Progenitor cell of endocrine pancreas (in vitro differentiated cells): ENCODE measurements around the gene GSTM4. TPM values are rescaled to one million over a fixed set of nuclear protein-coding genes. Genes with fewer than 3 reads are reported as not detected.

Experiments
- DNase-seq: peaks from one replicate; pipeline ENCODE4 v3.0.0; 2021; ENCODE audit warnings: low spot score; ENCODE audit not compliant: unreplicated experiment
- H3K27ac Mint-ChIP-seq: 2 replicates; pipeline ENCODE4 v1.8.0; 2021; ENCODE audit warnings: mild to moderate bottlenecking, moderate library complexity, mixed read lengths
- H3K27me3 Mint-ChIP-seq: 2 replicates; pipeline ENCODE4 v1.8.0; 2021; ENCODE audit warnings: mixed read lengths
- H3K36me3 Mint-ChIP-seq: 2 replicates; pipeline ENCODE4 v1.8.0; 2022; ENCODE audit warnings: mixed read lengths; ENCODE audit not compliant: insufficient read depth
- H3K4me1 Mint-ChIP-seq: 2 replicates; pipeline ENCODE4 v1.8.0; 2021; ENCODE audit warnings: low read depth, mixed read lengths
- H3K4me3 Mint-ChIP-seq: 2 replicates; pipeline ENCODE4 v1.8.0; 2021; ENCODE audit warnings: low read depth, mild to moderate bottlenecking, moderate library complexity, mixed read lengths
- H3K9me3 Mint-ChIP-seq: 2 replicates; pipeline ENCODE4 v1.8.0; 2021; ENCODE audit warnings: low read depth, mixed read lengths
- long read RNA-seq: library from polyadenylated mRNA; unstranded; transcript quantifications from one replicate; pipeline ENCODE4 v2.0.0, GENCODE V29; 2020
- total RNA-seq: library from RNA; stranded (reverse); gene quantifications from 2 replicates; pipeline ENCODE4 v1.2.1, GENCODE V29; 2021
- TF ChIP-seq, protein P1 (sequence below): fragments of 200-600 bp; sonication (generic); IDR thresholded peaks from one replicate; pipeline ENCODE4 v1.5.0; 2021; ENCODE audit warnings: antibody characterized with exemption, mild to moderate bottlenecking; ENCODE audit not compliant: unreplicated experiment

Gene GSTM4
- total RNA-seq, result 21.0 and 21.2 TPM in 2 replicates
- long read RNA-seq, transcript GSTM4-201 (8 exons, 1,321 nt), result major isoform, 11 of 32 reads
- long read RNA-seq, transcript GSTM4-204 (8 exons, 1,412 nt), result minor isoform, 10 of 32 reads
- long read RNA-seq, partial matches to known transcripts, result 1 of 32 reads
- long read RNA-seq, other reads (novel, unspliced or antisense), result 10 of 32 reads

DNA sequence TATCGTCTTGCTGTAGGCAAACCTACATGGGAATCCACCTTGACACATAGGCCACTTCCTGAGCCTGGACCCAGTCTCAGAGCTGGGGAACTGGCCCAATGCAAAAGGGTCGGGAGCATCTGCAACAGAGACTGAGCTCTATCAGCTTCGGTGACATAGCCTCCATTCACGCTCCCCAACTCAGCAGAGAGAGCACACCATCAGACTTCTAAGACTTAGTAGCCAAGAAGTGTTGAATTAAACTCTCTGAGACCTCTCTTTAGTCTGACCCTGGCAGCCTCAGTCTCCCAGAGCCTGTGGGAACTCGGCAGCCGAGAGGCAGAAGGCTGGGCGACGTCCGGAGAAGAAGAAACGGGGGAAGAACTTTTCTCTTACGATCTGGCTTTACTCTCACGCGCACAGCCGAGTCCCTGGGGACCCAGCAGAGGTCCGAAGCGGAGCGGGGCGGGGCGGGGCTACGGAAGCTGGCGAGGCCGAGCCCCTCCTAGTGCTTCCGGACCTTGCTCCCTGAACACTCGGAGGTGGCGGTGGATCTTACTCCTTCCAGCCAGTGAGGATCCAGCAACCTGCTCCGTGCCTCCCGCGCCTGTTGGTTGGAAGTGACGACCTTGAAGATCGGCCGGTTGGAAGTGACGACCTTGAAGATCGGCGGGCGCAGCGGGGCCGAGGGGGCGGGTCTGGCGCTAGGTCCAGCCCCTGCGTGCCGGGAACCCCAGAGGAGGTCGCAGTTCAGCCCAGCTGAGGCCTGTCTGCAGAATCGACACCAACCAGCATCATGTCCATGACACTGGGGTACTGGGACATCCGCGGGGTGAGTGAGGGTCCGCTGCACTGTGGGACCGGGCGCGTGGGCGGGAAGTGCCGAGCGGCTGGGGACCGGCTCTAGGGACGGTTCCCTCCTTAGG lies at the start of gene GSTM4:
Gene GSTM4, plus strand, starts transcription at position 485 of the 905 bp plus-strand sequence. Its CDS starts 291 bp downstream, at position 776.
- peaks cover 27% of the 10 kb centered on the region for H3K27me3 Mint-ChIP-seq
- DNase-seq, result peak; percentile 64
- peak within 1 kb of the TSS; percentile 94 for H3K27ac Mint-ChIP-seq
- peaks cover 20% of the 10 kb centered on the region for H3K4me1 Mint-ChIP-seq
- TF ChIP-seq, protein P1, sequence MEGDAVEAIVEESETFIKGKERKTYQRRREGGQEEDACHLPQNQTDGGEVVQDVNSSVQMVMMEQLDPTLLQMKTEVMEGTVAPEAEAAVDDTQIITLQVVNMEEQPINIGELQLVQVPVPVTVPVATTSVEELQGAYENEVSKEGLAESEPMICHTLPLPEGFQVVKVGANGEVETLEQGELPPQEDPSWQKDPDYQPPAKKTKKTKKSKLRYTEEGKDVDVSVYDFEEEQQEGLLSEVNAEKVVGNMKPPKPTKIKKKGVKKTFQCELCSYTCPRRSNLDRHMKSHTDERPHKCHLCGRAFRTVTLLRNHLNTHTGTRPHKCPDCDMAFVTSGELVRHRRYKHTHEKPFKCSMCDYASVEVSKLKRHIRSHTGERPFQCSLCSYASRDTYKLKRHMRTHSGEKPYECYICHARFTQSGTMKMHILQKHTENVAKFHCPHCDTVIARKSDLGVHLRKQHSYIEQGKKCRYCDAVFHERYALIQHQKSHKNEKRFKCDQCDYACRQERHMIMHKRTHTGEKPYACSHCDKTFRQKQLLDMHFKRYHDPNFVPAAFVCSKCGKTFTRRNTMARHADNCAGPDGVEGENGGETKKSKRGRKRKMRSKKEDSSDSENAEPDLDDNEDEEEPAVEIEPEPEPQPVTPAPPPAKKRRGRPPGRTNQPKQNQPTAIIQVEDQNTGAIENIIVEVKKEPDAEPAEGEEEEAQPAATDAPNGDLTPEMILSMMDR, result no peak
- H3K9me3 Mint-ChIP-seq, result no peaks in the 10 kb centered on the region
- H3K4me3 Mint-ChIP-seq, result peak within 1 kb of the TSS; percentile 85
- H3K36me3 Mint-ChIP-seq, result peaks cover 10% of the 10 kb centered on the region

DNA sequence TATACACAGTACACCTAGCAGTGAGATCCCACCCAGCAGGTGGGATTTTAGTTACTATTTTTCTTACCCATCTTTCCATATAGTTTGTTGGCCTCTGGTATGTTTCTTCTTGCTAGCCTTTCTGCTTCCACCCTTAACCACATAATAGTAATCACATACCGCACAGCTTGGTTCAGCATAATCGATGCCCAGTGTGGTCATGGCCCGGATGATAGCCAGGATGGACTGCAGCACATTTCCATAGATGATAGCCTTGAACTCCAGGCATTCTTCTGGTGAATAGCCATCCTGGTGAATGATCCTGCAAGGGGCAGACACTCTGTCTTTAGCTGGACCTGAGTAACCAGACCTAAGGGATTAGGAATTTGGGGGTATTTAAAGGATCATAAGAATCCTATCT lies 46.0 kb upstream of the GSTM4 start:
- no peak for DNase-seq
- Mint-ChIP-seq H3K27ac (no peak overlapping the region), H3K27me3 (no peaks in the 10 kb centered on the region), H3K4me3 (no peak overlapping the region), H3K4me1 (peaks cover 6% of the 10 kb centered on the region), H3K36me3 (no peaks in the 10 kb centered on the region), H3K9me3 (no peaks in the 10 kb centered on the region)
- TF ChIP-seq, protein P1, result no peak

DNA sequence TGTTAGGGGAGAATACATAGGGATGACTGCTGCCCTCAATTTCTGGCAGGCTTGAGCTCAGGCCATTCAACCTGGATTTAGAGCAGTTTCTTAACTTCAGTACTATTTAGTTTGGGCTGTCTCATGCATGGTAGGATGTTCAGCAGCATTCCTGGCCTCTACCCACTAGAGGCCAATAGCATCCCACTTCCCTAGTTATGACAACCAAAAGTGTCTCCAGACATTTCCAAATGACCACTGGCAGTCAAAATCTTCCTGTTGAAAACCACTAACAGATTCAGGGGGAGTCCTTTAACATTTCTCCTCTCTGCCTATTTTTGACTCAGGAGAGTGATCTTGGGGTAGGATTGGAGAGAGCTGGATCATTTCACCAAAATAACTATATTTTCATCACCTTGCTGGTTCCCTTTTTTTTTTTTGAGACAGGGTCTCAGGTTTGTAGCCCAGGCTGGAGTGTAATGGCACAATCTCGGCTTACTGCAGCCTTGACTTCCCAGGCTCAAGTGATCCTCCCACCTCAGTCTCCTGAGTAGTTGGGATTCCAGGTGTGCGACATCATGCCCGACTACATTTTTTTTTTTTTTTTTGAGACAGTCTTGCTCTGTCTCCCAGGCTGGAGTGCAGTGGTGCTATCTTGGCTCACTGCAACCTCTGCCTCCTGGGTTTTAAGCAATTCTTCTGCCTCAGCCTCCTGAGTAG lies 45.1 kb upstream of the GSTM4 start:
- H3K27me3 Mint-ChIP-seq, result no peaks in the 10 kb centered on the region
- H3K4me3 Mint-ChIP-seq, result no peak overlapping the region
- H3K36me3 Mint-ChIP-seq, result no peaks in the 10 kb centered on the region
- no peaks in the 10 kb centered on the region for H3K9me3 Mint-ChIP-seq
- DNase-seq, result no peak
- TF ChIP-seq, protein P1, result no peak
- no peak overlapping the region for H3K27ac Mint-ChIP-seq
- H3K4me1 Mint-ChIP-seq, result peaks cover 6% of the 10 kb centered on the region

DNA sequence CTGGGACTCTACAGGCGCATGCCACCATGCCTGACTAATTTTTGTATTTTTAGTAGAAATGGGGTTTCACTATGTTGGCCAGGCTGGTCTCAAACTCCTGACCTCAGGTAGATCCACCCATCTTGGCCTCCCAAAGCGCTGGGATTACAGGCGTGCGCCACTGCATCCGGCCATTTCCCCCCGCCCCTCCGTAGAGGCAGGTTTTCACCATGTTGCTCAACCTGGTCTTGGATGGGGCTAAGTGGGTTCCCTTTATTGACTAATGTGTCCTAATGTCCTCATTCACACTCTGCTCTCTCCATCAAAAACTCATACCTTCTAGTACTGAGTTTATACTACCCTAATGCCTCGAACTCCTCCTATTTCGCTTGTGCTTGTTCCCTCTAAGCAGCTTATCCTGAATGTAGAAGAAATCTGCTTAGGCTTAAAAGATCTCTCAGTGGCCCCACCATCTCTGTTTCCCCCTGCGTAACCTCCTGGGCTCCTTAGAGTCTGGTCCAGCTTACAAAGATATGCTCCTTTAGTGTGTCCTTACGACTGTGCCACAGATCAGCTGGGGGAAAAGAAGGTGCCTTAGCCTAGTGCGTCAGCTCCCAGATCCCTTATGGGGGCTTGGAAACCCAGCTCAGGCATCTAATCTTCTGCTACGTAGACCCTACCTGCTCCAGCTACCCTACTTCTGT lies 44.5 kb upstream of the GSTM4 start:
- H3K4me3 Mint-ChIP-seq, result no peak overlapping the region
- no peaks in the 10 kb centered on the region for H3K36me3 Mint-ChIP-seq
- peaks cover 11% of the 10 kb centered on the region for H3K4me1 Mint-ChIP-seq
- DNase-seq, result no peak
- no peaks in the 10 kb centered on the region for H3K9me3 Mint-ChIP-seq
- no peak overlapping the region for H3K27ac Mint-ChIP-seq
- H3K27me3 Mint-ChIP-seq, result peaks cover 2% of the 10 kb centered on the region
- TF ChIP-seq, protein P1, result no peak
